ENCODE measurements around the gene GMEB2.
A peak's percentile ranks its signal among the peaks of the same experiment; 100 is the strongest.
"Not testable (repeated sequence)": the region's sequence is repeated elsewhere in the genome, so short reads cannot be mapped to it uniquely, and the experiment has no call there.

The GMEB2 gene

DNA sequence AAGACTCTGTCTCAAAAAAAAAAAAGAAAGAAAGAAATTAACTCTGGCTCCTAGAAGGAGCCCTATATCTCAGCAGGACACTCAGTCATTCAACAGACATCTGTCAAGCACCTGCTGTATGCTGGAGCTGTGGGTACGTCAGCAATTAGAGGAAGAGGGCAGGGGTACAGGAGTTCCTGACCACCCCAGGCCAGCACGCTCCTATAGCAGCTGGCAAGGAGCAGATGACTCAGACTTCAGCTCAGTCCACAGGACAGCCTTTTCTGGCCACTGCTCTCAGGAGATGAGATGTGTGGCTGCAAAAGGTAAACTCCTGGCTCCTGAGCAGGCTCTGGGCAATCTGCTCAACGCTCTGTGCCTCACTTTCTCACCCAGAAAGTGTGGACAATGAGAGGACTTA is 29.6 kb upstream of the GMEB2 start:
- no peak for DNase-seq

DNA sequence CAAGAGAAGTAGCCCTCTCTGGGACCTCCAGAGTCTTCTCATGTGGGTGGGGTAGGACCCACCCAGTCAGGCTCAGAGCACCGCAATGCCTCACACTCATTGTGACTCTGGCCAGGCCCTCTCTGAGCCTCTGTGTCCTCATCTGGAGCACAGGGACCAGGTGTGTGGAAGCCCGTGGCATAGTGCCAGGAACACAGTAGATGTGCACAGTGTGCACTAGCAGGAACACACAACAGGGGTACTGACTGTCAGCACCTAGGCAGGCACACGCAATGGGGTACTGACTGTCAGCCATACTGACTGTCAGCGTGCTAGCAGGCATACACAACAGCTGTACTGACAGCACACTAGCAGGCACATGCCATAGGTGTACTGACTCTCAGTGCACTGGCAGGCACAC is 28.3 kb upstream of the GMEB2 start:
- DNase-seq = no peak

DNA sequence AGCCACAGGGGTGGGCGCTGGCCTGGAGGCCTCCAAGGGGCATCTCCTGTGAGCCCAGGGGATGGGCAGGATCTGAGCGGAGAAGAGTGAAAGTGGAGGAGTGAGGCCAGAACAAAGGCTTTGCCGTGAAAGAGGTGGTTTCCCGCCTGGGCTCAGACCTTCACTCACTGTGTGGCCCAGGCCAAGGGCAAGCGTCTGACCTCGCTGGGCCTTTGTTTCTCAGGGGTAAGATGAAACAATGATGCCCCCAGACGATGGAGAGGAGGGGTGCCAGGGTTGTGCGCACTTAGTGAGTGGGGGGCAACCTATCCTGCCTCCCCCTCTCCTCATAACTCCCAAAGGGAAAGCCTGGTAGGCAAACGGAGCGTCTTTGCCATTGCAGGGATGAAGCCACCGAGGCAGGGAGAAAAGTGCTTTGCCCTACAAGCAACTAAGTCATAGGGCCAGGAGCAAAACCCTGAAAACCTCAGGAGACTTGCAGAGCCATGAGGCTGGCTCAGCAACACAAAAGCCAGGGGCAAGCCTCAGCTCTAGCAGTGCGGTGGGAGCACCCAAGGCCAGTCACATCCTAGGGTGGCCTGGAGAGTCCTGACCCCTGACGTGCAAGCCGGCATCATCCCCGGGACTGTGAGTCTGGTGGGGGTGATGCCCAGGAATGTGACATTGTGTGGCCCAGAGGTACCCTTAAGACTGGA is 27.2 kb upstream of the GMEB2 start:
- no peak for DNase-seq

DNA sequence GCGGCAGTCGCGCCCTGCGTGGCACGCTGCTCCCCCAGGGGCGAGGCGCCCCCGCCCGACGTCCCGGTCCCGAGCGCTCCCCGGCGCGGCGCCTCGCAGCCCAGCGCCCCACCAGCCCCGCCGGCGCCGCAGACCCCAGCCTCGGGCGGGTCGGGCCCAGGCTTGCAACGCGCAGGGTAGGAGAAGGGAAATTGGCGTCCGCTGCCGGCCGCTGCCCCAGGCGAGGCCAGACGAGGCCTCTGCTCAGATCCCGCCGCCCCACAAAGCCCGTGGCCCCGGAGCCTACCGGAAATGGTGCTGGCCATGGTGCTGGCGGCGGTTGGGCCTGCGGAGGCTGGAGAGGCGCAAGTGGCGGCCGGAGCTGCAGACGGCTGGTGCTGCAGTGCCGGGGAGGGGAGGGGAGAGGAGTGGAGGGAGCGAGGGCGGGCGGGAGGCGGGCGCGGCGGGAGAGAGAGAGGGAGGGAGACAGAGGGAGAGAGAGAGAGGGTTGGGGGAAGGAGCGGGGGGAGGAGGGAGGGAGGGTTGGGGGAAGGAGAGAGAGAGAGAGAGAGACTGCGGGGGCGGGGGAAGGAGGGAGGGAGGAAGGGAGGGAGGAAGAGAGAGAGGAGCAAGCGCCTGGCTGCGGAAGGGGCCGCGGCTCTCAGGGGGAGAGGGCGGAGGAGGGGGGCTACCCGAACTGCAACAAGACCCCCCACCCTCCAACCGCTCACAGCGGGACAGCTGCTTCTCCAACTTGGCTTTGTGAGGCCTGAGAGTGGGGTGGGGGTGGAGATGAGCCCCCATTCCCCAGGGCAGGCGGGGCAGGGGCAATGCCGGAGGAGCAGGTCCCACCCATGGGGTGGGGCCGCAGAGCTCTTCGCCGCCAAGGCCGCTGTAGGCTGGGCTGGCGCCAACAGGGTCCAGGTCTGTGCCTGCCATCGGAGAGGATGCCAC is 26.4 kb upstream of the GMEB2 start, which contains the start of gene STMN3:
STMN3 (minus strand) TSS at position 384 of the 933 bp plus-strand sequence; CDS start at position 305, 79 bp downstream.
- peak; percentile 85 for DNase-seq

DNA sequence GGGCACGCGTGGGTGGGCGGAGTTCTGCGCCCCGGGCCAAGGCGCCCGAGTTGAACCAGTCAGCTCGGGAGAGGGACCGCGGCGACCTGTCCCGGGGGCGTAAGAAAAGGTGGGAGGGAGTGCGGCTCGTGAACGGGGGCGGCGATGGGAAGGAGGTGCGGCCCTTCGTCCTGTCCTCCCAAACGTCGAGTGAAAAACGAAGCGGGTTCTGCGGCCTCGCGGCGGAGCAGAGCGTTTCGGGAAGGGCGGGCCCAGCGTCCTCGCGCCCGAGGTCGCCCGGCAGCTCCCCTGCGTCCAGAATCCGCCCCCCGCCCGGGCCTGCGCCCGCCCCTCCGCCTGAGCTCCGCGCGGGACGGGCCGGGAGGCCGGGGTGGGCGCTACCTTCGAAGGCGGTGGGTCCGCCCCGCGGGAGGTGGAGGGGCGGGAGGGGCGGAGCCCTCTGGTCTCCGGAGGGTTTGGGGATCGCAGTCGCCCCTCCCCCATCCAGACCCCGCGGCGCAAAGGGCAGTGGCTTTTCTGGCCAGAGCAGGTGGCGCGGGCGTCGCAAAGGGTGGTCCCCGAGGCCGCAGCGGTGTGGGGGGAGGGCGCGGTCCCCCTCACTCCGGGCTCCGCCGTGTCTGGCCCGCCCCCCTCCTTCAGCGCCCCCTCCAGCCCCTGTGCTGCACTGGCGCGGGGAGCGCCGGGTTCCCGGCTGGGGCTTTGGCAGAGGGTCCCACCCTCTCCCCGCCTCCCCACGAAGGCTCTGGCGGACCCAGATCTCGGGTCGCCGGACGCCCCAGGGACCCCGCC is 25.5 kb upstream of the GMEB2 start:
- DNase-seq = peak; percentile 48

DNA sequence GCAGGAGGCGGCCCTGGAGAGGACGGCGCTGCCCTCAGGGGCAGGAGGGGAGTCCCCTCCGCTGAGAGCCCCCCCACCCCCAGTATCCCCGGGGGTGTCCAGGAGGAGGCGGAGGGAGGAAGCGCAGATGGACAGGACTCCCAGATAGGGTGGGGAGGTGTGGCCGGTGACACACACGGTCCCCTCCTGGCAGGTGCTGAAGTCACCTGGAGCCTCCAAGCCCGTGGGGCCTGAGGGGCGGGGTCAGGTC is 25.0 kb upstream of the GMEB2 start:
- no peak for DNase-seq

DNA sequence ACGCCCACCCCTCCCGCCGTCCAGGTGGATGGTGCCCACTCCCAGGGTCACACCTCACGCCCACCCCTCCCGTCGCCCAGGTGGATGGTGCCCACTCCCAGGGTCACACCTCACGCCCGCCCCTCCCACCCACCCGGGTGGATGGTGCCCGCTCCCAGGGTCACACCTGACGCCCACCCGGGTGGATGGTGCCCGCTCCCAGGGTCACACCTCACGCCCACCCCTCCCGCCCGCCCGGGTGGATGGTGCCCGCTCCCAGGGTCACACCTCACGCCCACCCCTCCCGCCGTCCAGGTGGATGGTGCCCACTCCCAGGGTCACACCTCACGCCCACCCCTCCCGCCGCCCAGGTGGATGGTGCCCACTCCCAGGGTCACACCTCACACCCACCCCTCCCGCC is 23.6 kb upstream of the GMEB2 start:
- not testable (repeated sequence) for DNase-seq

DNA sequence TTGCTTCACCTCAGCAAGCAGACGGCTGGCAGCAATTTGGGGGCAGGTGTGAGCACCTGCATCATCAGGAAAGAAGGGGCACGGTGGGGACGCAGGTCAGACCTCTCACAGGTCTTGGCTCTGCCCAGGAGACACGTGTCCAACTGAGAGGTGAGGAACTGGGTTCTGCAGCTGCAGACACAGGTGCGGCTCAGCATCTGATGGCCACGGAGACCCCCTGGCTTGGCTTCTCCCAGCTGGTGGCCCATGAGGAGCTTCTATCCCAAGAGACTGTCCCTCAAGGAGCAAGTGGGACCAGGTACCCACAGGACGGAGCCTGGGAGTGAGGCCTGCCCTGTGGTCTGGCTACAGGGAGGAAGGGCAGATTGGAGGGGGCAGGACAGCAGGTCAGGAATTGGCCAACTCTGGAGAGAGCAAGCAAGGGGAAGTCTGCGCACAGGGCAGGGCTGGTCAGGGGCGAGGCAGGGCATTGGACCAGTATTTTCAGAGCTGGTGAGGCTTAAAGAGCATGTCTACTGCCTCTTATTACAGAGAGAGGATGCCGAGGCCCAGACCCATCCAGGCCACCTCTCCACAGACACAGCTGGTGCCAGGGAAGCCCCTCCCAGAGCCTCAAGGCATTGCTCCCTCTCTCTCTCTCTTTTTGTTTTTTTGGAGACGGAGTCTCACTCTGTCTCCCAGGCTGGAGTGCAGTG is 22.1 kb upstream of the GMEB2 start:
- no peak for DNase-seq

DNA sequence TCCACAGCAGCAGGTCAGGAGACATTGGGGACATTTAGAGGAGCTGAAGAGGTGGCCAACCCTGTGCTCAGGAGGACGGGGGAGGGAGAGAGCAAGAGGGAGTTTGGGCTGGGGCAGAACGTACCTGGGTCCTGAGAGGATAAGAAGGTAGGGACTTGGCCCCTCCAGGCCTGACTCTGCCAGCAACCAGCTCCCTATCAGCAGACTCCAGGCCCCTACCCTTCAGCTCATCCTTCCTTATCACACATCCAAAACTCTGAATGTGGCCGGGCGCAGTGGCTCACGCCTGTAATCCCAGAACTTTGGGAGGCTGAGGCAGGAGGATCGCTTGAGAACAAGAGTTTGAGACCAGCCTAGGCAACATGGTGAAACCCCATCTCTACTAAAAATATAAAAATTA is 21.3 kb upstream of the GMEB2 start:
- no peak for DNase-seq

DNA sequence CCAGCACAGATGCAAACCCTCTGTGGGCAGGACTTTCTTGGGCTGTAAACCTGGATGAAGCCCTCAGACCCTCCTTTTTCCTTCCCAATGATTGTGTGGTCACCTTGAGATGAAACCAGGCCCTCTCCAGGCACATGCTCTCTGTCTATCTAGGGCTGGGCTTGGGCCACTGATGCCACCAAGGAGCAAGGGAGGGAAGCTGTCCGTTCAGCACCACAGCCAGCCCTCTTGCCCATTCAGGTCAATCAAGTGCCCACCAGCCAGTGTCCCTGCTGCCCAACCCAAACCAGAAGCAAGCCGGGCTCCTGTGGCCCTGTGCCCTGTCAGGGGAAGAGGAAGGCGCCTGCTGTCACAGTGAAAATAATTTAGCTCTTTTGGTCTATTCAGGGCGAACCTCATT is 18.3 kb upstream of the GMEB2 start:
- no peak for DNase-seq

DNA sequence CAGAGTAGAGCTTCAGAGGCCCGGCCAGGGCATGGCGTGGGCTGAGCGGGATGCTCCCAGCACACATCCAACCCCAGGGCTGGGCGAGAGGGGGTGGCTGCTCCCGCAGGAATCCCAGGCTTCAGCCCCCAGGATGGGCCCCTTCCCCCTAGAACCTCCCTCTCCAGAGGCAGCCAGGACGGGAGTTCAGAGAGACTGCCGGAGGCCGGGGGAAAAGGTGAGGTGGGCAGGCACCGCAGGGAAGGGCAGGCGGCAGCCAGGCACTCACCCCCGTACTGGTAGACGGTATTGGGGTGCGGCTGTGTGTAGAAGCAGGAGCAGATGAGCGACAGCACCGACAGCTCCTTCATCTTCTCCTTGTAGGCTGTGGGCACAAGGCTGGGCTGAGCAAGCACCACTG is 17.0 kb upstream of the GMEB2 start:
- no peak for DNase-seq

DNA sequence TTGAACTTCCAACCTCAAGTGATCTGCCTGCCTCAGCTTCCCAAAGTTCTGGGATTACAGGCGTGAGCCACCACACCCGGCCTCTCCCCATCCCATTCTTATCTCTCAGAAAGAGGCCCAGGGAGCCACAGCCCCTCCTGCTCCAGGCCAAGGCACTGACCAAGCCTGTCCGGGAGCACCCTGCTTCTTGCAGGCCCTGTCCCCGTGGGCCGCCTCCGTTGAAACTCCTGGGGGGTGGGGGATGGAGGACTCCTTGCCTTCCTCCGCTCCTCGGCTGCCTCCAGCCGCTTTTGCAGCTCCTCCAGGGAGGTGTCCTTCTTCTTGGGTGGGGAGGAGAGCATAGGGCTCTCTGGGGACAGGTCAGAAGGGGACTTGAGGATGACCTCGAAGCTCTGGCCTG is 16.6 kb upstream of the GMEB2 start:
- DNase-seq = no peak

DNA sequence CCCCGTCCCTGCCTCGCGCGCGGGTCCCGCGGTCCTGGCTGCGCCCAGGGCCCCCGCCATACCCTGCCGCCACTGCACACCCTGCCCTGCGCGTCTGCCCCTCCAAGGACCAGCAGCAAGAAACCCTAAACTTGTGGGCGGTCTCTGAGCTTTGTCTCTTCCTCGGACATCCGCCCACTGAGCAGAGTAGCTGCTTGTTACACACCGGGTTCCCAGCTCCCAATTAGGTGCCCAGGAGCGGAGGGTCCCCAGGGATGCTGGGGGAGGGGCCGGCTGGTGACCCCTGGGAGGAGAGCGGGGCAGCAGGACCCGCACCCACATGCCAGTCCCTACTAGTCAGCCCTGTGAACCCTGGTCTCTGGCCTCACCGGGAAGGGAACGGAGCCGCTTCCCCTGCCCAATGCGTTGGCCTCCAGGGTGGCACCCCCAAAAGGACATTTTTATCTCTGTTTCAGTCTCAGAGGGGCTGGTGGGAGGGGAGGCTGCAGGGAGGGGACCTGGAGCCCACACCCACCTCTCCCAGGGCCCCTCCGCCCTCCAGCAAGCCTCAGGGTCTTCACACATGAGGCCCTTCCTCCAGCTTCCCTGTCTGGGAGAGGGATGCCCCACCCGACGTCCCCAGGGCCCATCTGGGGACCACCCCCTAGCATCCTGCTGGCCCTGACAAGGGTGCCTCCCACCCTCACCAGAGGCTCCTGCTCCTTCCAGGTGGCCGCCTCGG is 15.8 kb upstream of the GMEB2 start:
- no peak for DNase-seq

DNA sequence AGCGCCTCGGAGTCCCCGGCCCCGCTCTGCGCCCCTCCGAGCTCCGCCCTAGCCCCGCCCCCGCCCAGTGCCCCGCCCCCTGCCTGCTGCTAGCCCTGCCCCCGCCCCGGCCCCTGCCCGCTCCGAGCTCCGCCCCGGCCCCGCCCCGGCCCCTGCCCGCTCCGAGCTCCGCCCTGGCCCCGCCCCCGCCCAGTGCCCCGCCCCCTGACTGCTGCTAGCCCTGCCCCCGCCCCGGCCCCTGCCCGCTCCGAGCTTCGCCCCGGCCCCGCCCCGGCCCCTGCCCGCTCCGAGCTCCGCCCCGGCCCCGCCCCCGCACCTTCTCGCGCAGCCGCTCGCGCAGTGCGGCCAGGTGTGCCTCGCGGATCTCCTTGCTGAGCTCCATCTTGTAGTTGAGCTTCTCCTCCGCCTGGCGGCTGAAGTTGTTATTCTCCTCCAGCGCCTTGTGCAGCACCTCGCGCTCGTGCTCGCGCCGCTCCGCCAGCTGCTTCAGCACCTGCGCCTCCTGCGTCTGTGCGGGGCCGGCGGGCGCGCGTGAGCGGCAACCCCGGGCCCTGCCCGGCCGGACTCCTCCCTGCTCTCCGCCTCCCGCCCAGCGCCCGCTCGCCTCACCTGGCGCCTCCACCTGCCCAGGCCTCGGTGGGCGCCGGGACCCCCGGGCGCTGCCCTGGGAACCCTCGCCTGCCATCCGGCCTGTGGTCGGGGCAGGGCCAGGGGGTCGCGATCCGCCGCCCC is 15.1 kb upstream of the GMEB2 start:
- DNase-seq = peak; percentile 89

DNA sequence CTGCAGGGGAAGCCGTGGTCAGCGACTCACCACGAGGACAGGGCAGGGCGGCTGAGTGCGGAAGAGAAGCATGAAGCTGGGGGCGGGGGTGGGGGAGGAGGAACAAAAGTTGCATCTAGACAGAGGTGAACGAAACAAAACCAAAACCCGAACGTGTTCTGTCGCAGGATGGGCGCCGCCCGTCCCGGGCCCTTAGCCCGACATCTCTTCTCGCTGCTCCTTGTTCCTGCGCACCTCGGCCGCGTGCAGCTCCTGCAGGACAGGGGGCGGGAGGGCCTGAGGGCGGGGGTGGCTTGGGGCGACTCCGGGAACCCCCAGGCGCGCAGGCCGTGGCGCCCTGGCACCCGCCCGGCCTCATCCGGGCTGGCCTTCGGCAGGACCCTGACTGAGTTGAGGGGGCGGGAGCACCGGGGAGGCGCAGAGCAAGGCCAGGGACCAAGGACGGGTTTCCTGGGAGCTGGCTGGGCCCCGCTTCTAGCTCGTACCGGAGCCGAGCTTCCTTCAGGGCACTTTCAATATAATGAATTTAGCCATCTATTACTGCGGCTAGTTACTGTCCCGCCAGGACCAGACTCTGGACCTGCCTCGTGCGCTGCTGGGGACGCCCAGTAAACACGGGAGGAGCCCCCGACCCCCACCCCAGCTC is 14.4 kb upstream of the GMEB2 start:
- DNase-seq = no peak

DNA sequence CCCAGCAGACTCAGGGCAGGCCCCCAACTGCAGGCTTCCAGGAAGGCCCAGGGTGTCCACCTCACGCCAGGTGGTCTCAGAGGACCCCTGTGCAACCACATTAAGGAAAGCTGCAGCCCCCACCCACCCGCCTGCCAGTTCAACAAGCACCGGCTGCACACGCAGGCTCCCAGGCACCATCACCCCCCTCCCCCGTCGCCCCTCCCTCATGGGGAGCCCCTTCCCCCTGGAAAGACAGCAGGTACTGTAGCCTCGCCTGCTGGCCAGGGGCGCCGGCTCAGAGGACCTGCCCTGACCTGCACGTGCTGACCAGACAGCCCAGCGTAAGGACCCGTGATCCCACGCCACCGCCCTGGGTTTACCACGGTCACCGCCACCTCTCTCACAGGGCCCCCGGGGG is 13.8 kb upstream of the GMEB2 start:
- DNase-seq = not testable (repeated sequence)

DNA sequence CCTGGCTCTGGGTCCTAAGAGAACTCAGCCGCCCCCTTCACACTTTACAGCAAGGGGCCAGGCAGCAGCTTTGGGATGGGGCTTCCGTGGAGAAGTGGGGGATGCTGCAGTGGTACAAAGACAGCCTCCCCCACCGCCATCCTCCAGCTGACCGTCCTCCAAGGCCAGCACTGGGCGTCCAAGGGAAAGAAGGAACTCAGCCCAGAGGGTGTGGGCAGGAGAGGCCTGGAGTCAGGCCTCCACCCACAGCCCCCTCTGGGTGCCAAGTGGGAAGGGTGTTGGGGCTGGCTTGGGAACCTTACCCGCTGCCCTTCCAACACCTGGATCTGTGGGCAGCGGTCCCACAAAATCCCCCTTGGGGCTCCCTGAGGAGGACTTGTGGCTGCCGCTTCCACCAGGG is 13.2 kb upstream of the GMEB2 start:
- no peak for DNase-seq

DNA sequence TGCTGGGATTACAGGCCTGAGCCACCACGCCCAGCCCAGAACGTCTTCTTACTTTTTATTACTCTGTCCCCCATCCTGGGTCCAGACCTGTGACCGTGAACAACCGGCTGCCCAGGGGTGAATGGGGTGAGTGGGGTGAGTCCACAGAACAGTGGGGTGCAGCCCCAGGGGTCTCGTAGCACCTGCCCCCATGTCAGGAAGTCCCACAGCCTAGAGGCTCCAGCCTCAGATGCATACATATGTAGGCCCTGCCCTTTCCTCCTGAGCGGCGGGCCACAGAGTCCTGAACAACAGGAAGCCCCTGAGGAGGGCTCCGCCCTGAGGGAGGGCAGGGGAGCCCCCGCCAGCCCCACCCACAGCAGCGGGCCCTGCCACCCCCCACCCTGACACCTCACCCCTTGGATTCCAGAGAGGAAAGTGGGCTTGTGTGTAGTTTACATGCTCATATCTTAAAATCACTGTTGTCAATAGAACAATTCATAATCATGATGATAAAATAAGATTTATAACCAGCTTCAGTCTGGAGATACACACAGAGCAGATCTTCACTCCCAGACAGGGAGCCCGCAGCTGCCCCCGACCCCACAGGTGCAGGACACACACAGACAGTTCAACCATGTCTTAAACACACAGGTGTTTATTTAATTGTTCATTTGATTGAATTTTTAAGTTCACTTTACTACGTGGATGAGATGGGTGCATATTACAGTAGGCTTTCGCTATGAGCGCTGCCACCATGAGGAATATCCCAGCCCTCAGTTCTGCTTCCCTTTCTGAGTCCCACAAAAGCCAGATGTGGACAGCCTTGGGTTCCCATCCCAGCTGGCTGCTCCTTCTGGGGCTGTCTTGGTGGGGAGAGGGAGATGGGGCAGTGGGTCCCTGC is 12.4 kb upstream of the GMEB2 start:
- DNase-seq = no peak

DNA sequence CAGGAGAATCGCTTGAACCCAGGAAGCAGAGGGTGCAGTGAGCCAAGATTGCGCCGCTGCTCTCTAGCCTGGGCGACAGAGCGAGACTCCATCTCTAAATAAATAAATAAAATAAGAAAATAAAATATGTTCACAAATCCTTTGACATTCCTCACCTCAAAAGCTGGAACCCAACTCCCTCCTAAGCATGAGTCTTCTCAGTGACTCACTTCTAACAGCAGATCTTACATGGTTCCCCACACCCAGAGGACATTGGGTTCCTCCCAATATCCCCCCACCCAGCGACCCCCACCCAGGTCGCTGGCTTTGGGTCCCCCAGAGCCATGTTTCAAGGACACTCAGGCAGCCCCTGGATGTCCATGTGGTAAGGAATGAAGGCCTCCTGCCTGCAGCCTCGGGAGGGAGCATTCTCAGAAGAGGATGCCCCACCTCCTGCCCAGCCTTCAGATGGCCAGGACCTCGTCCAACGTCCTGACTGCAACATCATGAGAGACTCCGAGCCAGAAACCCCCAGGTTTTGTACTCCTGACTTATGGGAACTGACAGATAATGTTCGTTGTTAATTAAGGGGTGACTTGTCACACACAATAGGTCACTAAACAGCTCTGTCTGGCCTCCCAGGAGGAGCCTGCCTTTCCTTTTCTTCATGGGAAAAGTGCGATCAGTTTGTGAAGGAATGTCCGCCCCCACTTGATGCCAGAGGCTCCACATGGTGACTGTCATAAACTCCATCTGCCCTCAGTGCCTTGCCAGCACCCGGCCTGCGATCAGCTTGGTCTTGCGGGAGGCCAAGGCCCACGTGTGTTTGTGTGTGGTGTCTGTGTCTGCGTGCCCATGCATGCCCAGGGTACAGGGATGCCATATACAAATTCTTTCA is 10.1 kb upstream of the GMEB2 start:
- DNase-seq = no peak
